22Rv1 (cell line): ENCODE results near the gene PRSS2.
"Not testable (repeated sequence)": the region's sequence is repeated elsewhere in the genome, so short reads cannot be mapped to it uniquely, and the experiment has no call there.

ENCODE experiments used
- H3K27ac ChIP-seq: fragments of 450-650 bp; 2 replicates; pipeline ENCODE4 v1.5.1; 2017
- ZFX ChIP-seq: fragments of 450-650 bp; IDR thresholded peaks from 2 replicates; pipeline ENCODE4 v1.6.1; 2017; ENCODE audit warnings: antibody characterized with exemption, borderline replicate concordance
- TF ChIP-seq, protein P1 (sequence below): fragments of 450-650 bp; IDR thresholded peaks from 2 replicates; pipeline ENCODE4 v1.5.1; 2017; ENCODE audit warnings: mild to moderate bottlenecking

PRSS2 gene

GRCh38 chr7:142773937-142774744 is 3.4 kb downstream of the PRSS2 start:
- no peak for TF ChIP-seq ZFX
- TF ChIP-seq, protein P1, sequence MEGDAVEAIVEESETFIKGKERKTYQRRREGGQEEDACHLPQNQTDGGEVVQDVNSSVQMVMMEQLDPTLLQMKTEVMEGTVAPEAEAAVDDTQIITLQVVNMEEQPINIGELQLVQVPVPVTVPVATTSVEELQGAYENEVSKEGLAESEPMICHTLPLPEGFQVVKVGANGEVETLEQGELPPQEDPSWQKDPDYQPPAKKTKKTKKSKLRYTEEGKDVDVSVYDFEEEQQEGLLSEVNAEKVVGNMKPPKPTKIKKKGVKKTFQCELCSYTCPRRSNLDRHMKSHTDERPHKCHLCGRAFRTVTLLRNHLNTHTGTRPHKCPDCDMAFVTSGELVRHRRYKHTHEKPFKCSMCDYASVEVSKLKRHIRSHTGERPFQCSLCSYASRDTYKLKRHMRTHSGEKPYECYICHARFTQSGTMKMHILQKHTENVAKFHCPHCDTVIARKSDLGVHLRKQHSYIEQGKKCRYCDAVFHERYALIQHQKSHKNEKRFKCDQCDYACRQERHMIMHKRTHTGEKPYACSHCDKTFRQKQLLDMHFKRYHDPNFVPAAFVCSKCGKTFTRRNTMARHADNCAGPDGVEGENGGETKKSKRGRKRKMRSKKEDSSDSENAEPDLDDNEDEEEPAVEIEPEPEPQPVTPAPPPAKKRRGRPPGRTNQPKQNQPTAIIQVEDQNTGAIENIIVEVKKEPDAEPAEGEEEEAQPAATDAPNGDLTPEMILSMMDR, result no peak
- no peak overlapping the region for H3K27ac ChIP-seq

DNA sequence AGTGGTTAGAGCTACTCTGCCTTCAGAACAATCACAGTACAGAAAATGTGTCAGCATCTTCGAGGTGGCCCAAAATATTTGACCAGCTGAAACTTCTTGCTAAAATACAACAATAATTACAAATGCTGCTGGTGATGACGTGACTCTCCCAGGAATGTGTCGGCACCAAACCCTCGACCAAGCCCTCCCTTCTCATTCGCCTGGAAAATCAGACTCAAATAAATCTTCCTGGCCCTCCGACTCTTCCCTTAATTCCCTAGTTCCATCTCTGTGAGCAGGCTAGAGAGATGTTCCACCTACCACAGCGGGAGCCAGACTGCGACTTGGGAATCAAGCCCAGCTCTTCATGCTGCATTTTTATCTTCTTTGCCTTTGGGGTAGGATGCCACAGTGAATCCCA is 4.1 kb downstream of the PRSS2 start:
- H3K27ac ChIP-seq, result no peak overlapping the region
- TF ChIP-seq ZFX, result no peak
- TF ChIP-seq, protein P1, result no peak

DNA sequence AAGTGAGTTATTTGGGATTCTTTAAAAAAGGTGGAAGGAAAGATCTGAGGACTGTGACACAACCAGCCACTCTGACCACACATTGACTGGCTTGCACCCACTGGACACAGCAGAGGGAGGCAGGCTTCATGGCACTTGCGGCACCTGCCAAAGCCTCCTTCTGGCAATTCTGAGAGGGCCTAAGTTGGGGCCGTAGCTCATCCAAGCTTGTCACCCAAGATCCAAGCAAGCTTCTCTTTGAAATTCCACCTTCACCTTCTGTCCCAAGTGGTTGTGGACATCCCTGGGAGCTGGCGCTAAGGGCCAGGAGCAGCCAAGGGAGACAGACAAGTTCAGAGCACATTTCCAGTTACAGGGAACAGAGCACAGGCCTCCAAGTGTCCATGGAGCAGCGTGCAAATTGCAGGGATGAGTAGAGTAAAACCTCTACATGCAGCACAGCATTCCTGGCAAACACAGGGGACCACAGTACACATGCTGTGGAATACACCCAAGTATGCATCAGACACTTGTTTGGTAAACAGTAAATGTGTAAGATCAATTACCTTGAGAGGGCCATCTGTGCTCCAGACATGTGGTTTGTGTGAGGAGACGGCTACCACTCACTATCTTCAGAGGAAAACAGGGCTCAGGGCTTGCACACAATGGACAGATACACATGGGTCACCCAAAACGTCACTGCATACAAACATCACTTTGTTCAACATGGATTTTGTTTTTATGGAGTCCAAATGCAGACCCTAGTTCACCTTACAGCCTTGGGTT is 4.8 kb downstream of the PRSS2 start:
- H3K27ac ChIP-seq, result not testable (repeated sequence)

- no peak overlapping the region for H3K27ac ChIP-seq
- no peak for TF ChIP-seq ZFX
- TF ChIP-seq, protein P1, result no peak
Measured at GRCh38 chr7:142776206-142776844, 5.6 kb downstream of the PRSS2 start.

GRCh38 chr7:142776845-142777225 is 6.1 kb downstream of the PRSS2 start:
- H3K27ac ChIP-seq, result not testable (repeated sequence)

- no peak overlapping the region for H3K27ac ChIP-seq
- TF ChIP-seq, protein P1, result no peak
- TF ChIP-seq ZFX, result no peak
Measured at GRCh38 chr7:142777318-142777717, 6.5 kb downstream of the PRSS2 start.

DNA sequence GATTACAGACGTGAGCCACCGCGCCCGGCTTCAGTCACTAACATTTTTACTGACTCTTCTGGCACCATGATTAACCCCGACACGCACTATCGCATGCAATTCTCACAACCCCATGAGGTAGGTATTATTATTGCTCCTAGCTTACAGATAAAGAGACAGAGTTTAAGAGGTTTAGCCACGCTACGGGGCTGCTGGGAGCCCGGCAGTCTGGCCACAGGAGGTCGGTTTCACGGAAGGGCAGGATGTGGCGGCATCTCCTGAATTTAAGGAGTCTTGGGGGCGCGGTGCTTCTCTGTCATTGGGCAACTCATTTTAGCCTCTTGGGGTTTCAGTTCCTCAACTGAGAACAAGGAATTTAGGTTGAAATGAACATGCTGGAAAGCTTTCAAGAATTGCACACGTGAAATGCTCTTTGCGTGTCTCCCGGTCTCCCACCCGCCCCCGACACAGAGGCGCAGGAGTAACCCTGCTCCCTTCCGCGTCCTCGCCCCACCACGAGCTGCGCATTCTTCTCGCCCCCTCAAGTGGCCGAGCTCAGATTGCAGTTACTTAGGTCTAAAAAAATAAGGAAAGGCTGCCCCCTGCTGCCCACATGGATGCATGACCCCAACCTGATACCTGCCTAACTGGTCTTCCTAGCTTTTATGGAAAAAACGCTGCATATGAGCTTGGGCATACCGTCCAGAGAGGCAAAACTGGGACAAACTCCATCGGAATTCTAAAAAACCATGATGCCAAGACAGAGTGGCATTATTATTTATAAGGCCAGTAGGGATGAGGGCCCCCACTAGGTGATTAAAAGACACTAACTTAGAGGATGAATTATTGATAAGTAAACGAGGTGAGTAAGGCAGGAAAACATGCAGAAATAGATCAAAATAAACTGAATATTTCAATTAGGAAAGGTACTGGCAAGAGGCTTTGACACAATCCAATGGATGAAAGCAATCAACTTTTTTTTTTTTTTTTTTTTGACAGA is 12.4 kb downstream of the PRSS2 start:
- TF ChIP-seq, protein P1, result peak; percentile 96
- no peak for TF ChIP-seq ZFX
- H3K27ac ChIP-seq, result no peak overlapping the region
